Measurements from ENCODE around the gene MT2A. TPM values are rescaled to one million over a fixed set of nuclear protein-coding genes. Genes with fewer than 3 reads are reported as not detected.

MT2A gene
- total and polyA plus RNA-seq, 2 of the 13 experiments (the other 11 are each of a cell fraction or from before 2014, with no cell fraction given): 135 to 371 TPM

DNA sequence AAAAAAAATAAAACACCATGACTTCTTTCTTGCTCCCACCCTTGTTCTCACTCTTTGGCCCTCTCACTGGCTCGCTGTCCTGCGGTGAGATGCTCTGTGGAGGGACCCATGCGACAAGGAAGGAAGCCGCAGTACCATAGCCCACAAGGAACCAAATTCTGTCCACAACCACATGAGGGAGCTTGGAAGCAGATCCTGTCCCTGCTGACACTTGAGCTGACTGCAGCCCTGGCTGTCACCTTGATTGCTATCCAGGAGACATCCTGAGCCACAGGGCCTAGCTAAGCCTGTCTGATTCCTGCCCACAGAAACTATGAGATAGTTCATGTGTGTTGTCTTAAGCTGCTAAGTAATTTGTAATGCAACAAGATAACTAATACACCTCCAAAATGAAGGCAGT, 4.8 kb upstream of the MT2A start (continued):
- TF ChIP-seq KLF16 (CRISPR knock-in tag; IDR thresholded peaks at IDR 0.05): peak in 1 of 2 experiments; percentile 79; a peak in 2 of 4 replicates
- no peak for TF ChIP-seq ZNF782 (CRISPR knock-in tag; IDR thresholded peaks at IDR 0.05; ENCODE audit: borderline replicate concordance)
- TF ChIP-seq NFE2L1 (CRISPR knock-in tag; IDR thresholded peaks at IDR 0.05; ENCODE audit: borderline replicate concordance): no peak
- no peak for TF ChIP-seq RARG (CRISPR knock-in tag; IDR thresholded peaks at IDR 0.05; ENCODE audit: low read depth)
- no peak for TF ChIP-seq SMARCC2 (IDR thresholded peaks at IDR 0.05)
- TF ChIP-seq RXRB (CRISPR knock-in tag; IDR thresholded peaks at IDR 0.05; ENCODE audit: borderline replicate concordance): peak; percentile 57; the same call in 1 of the 2 replicates
- TF ChIP-seq XRCC5 (optimal IDR thresholded peaks at IDR 0.05; ENCODE audit: low read length): peak; percentile 66
- TF ChIP-seq, protein P1, sequence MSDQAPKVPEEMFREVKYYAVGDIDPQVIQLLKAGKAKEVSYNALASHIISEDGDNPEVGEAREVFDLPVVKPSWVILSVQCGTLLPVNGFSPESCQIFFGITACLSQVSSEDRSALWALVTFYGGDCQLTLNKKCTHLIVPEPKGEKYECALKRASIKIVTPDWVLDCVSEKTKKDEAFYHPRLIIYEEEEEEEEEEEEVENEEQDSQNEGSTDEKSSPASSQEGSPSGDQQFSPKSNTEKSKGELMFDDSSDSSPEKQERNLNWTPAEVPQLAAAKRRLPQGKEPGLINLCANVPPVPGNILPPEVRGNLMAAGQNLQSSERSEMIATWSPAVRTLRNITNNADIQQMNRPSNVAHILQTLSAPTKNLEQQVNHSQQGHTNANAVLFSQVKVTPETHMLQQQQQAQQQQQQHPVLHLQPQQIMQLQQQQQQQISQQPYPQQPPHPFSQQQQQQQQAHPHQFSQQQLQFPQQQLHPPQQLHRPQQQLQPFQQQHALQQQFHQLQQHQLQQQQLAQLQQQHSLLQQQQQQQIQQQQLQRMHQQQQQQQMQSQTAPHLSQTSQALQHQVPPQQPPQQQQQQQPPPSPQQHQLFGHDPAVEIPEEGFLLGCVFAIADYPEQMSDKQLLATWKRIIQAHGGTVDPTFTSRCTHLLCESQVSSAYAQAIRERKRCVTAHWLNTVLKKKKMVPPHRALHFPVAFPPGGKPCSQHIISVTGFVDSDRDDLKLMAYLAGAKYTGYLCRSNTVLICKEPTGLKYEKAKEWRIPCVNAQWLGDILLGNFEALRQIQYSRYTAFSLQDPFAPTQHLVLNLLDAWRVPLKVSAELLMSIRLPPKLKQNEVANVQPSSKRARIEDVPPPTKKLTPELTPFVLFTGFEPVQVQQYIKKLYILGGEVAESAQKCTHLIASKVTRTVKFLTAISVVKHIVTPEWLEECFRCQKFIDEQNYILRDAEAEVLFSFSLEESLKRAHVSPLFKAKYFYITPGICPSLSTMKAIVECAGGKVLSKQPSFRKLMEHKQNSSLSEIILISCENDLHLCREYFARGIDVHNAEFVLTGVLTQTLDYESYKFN (CRISPR knock-in tag; conservative IDR thresholded peaks at IDR 0.05): no peak
- no peak for TF ChIP-seq MEF2D (CRISPR knock-in tag; IDR thresholded peaks at IDR 0.05)
- TF ChIP-seq, protein P2, sequence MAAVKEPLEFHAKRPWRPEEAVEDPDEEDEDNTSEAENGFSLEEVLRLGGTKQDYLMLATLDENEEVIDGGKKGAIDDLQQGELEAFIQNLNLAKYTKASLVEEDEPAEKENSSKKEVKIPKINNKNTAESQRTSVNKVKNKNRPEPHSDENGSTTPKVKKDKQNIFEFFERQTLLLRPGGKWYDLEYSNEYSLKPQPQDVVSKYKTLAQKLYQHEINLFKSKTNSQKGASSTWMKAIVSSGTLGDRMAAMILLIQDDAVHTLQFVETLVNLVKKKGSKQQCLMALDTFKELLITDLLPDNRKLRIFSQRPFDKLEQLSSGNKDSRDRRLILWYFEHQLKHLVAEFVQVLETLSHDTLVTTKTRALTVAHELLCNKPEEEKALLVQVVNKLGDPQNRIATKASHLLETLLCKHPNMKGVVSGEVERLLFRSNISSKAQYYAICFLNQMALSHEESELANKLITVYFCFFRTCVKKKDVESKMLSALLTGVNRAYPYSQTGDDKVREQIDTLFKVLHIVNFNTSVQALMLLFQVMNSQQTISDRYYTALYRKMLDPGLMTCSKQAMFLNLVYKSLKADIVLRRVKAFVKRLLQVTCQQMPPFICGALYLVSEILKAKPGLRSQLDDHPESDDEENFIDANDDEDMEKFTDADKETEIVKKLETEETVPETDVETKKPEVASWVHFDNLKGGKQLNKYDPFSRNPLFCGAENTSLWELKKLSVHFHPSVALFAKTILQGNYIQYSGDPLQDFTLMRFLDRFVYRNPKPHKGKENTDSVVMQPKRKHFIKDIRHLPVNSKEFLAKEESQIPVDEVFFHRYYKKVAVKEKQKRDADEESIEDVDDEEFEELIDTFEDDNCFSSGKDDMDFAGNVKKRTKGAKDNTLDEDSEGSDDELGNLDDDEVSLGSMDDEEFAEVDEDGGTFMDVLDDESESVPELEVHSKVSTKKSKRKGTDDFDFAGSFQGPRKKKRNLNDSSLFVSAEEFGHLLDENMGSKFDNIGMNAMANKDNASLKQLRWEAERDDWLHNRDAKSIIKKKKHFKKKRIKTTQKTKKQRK (IDR thresholded peaks at IDR 0.05; ENCODE audit: low read length): no peak
- no peak for TF ChIP-seq HNRNPK (IDR thresholded peaks at IDR 0.05; ENCODE audit: low read depth, low read length, poor library complexity, severe bottlenecking)
- TF ChIP-seq, protein P3, sequence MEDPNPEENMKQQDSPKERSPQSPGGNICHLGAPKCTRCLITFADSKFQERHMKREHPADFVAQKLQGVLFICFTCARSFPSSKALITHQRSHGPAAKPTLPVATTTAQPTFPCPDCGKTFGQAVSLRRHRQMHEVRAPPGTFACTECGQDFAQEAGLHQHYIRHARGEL (CRISPR knock-in tag; IDR thresholded peaks at IDR 0.05): 0 out of 2 replicates have a peak, but pooled peaks have one; percentile 51
- TF ChIP-seq, protein P4, sequence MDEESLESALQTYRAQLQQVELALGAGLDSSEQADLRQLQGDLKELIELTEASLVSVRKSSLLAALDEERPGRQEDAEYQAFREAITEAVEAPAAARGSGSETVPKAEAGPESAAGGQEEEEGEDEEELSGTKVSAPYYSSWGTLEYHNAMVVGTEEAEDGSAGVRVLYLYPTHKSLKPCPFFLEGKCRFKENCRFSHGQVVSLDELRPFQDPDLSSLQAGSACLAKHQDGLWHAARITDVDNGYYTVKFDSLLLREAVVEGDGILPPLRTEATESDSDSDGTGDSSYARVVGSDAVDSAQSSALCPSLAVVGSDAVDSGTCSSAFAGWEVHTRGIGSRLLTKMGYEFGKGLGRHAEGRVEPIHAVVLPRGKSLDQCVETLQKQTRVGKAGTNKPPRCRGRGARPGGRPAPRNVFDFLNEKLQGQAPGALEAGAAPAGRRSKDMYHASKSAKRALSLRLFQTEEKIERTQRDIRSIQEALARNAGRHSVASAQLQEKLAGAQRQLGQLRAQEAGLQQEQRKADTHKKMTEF (CRISPR knock-in tag; IDR thresholded peaks at IDR 0.05): 0 out of 2 replicates have a peak, but pooled peaks have one; percentile 28
- TF ChIP-seq, protein P5, sequence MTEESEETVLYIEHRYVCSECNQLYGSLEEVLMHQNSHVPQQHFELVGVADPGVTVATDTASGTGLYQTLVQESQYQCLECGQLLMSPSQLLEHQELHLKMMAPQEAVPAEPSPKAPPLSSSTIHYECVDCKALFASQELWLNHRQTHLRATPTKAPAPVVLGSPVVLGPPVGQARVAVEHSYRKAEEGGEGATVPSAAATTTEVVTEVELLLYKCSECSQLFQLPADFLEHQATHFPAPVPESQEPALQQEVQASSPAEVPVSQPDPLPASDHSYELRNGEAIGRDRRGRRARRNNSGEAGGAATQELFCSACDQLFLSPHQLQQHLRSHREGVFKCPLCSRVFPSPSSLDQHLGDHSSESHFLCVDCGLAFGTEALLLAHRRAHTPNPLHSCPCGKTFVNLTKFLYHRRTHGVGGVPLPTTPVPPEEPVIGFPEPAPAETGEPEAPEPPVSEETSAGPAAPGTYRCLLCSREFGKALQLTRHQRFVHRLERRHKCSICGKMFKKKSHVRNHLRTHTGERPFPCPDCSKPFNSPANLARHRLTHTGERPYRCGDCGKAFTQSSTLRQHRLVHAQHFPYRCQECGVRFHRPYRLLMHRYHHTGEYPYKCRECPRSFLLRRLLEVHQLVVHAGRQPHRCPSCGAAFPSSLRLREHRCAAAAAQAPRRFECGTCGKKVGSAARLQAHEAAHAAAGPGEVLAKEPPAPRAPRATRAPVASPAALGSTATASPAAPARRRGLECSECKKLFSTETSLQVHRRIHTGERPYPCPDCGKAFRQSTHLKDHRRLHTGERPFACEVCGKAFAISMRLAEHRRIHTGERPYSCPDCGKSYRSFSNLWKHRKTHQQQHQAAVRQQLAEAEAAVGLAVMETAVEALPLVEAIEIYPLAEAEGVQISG (CRISPR knock-in tag; IDR thresholded peaks at IDR 0.05): no peak
- TF ChIP-seq ZNF670 (CRISPR knock-in tag; IDR thresholded peaks at IDR 0.05; ENCODE audit: borderline replicate concordance): no peak
- no peak for TF ChIP-seq ZNF205 (CRISPR knock-in tag; IDR thresholded peaks at IDR 0.05)
- TF ChIP-seq NPAS2 (CRISPR knock-in tag; IDR thresholded peaks at IDR 0.05; ENCODE audit: borderline replicate concordance): no peak
- no peak for TF ChIP-seq ZNF781 (CRISPR knock-in tag; IDR thresholded peaks at IDR 0.05; ENCODE audit: borderline replicate concordance, not compliant biosample characterization)
